HEK293 (cell line): ENCODE data around the gene EPHA4.

Source experiments
- REST ChIP-seq: fragments of 450-650 bp; formaldehyde crosslinking; IDR thresholded peaks from 2 replicates; pipeline ENCODE4 v1.5.1; 2016; ENCODE audit warnings: missing biosample characterization, missing genetic modification characterization
- TCF7L2 ChIP-seq: IDR thresholded peaks from 2 replicates; pipeline ENCODE4 v1.6.1; 2011; ENCODE audit warnings: low read depth, mild to moderate bottlenecking, inconsistent platforms, low read length, moderate library complexity, borderline replicate concordance
- ZNF580 ChIP-seq: fragments of 450-650 bp; formaldehyde crosslinking; IDR thresholded peaks from 2 replicates; pipeline ENCODE4 v1.5.1; 2016; ENCODE audit warnings: missing biosample characterization, missing genetic modification characterization
- ZNF600 ChIP-seq: fragments of 450-650 bp; formaldehyde crosslinking; IDR thresholded peaks from 2 replicates; pipeline ENCODE4 v1.5.1; 2016; ENCODE audit warnings: missing biosample characterization, missing genetic modification characterization
- ZNF623 ChIP-seq: fragments of 450-650 bp; formaldehyde crosslinking; IDR thresholded peaks from 2 replicates; pipeline ENCODE4 v1.5.1; 2016; ENCODE audit warnings: missing biosample characterization, missing genetic modification characterization
- ZNF747 ChIP-seq: fragments of 450-650 bp; formaldehyde crosslinking; IDR thresholded peaks from 2 replicates; pipeline ENCODE4 v1.5.1; 2016; ENCODE audit warnings: missing biosample characterization, missing genetic modification characterization
- ZNF776 ChIP-seq: fragments of 450-650 bp; formaldehyde crosslinking; IDR thresholded peaks from 2 replicates; pipeline ENCODE4 v1.5.0; 2017; ENCODE audit warnings: missing biosample characterization, missing genetic modification characterization, borderline replicate concordance
- ZNF843 ChIP-seq: fragments of 450-650 bp; formaldehyde crosslinking; IDR thresholded peaks from 2 replicates; pipeline ENCODE4 v1.5.1; 2016; ENCODE audit warnings: missing biosample characterization, missing genetic modification characterization
- TF ChIP-seq, protein P1 (sequence below): fragments of 450-650 bp; formaldehyde crosslinking; IDR thresholded peaks from 2 replicates; pipeline ENCODE4 v1.5.1; 2016; ENCODE audit warnings: missing biosample characterization, missing genetic modification characterization
- TF ChIP-seq, protein P2 (sequence below): fragments of 450-650 bp; formaldehyde crosslinking; IDR thresholded peaks from 2 replicates; pipeline ENCODE4 v1.5.1; 2016; ENCODE audit warnings: missing biosample characterization, missing genetic modification characterization

DNA sequence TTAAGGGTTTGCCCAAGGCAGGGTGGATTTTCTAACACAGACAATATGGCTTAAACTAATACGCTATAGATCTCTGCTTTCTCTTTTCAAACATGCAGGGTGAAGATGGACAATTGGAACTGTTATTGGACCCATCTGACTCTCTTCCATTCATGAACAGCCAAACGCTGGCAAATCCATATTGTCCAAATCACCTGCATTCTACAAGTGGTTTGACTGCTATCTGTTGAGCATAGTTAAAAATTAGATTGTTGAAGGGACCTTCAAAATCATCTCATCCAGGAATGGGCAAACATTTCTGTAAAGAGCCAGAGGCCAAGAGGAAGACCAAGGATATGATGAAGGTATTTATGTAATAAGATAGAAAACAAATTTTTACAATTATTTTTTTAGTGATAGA lies 65.6 kb downstream of the EPHA4 start:
- no peak for TF ChIP-seq ZNF843
- TF ChIP-seq REST (tag by site-specific recombination) = no peak
- no peak for TF ChIP-seq ZNF580 (tag by site-specific recombination)
- TF ChIP-seq ZNF623 (tag by site-specific recombination) = no peak
- TF ChIP-seq, protein P1, sequence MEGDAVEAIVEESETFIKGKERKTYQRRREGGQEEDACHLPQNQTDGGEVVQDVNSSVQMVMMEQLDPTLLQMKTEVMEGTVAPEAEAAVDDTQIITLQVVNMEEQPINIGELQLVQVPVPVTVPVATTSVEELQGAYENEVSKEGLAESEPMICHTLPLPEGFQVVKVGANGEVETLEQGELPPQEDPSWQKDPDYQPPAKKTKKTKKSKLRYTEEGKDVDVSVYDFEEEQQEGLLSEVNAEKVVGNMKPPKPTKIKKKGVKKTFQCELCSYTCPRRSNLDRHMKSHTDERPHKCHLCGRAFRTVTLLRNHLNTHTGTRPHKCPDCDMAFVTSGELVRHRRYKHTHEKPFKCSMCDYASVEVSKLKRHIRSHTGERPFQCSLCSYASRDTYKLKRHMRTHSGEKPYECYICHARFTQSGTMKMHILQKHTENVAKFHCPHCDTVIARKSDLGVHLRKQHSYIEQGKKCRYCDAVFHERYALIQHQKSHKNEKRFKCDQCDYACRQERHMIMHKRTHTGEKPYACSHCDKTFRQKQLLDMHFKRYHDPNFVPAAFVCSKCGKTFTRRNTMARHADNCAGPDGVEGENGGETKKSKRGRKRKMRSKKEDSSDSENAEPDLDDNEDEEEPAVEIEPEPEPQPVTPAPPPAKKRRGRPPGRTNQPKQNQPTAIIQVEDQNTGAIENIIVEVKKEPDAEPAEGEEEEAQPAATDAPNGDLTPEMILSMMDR (tag by site-specific recombination) = no peak
- TF ChIP-seq ZNF600 (tag by site-specific recombination) = no peak
- TF ChIP-seq, protein P2, sequence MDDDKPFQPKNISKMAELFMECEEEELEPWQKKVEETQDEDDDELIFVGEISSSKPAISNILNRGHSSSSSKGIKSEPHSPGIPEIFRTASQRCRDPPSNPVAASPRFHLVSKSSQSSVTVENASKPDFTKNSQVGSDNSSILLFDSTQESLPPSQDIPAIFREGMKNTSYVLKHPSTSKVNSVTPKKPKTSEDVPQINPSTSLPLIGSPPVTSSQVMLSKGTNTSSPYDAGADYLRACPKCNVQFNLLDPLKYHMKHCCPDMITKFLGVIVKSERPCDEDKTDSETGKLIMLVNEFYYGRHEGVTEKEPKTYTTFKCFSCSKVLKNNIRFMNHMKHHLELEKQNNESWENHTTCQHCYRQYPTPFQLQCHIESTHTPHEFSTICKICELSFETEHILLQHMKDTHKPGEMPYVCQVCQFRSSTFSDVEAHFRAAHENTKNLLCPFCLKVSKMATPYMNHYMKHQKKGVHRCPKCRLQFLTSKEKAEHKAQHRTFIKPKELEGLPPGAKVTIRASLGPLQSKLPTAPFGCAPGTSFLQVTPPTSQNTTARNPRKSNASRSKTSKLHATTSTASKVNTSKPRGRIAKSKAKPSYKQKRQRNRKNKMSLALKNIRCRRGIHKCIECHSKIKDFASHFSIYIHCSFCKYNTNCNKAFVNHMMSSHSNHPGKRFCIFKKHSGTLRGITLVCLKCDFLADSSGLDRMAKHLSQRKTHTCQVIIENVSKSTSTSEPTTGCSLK = no peak
- no peak for TF ChIP-seq TCF7L2
- no peak for TF ChIP-seq ZNF747 (tag by site-specific recombination)
- no peak for TF ChIP-seq ZNF776 (tag by site-specific recombination)
